GM19328 (cell line): Measurements from ENCODE around the gene TECTA.
"Not testable (repeated sequence)": the region's sequence is repeated elsewhere in the genome, so short reads cannot be mapped to it uniquely, and the experiment has no call there.

Source experiments
- ATAC-seq: cut with Tn5 transposase; IDR thresholded peaks from one replicate; pipeline ENCODE4 v1.9.1; 2021; ENCODE audit warnings: mild to moderate bottlenecking, moderate library complexity; ENCODE audit not compliant: unreplicated experiment

Gene TECTA

DNA sequence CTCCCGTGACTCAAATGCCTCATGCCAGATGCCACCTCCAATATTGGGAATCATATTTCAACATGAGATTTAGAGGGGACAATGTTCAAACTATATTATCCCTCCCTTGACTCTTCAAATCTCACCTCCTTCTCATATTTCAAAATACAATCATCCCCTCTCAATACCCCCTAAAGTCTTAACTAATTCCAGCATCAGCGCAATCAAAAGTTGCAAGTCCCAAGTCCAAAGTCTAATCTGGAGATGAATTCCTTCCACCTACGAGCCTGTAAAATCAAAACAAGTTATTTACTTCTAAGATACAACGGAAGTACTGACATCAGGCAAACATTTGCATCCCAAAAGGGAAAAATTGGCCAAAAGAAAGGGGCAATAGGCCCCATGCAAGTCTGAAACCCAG lies 124.3 kb downstream of the TECTA start:
- no peak for ATAC-seq

DNA sequence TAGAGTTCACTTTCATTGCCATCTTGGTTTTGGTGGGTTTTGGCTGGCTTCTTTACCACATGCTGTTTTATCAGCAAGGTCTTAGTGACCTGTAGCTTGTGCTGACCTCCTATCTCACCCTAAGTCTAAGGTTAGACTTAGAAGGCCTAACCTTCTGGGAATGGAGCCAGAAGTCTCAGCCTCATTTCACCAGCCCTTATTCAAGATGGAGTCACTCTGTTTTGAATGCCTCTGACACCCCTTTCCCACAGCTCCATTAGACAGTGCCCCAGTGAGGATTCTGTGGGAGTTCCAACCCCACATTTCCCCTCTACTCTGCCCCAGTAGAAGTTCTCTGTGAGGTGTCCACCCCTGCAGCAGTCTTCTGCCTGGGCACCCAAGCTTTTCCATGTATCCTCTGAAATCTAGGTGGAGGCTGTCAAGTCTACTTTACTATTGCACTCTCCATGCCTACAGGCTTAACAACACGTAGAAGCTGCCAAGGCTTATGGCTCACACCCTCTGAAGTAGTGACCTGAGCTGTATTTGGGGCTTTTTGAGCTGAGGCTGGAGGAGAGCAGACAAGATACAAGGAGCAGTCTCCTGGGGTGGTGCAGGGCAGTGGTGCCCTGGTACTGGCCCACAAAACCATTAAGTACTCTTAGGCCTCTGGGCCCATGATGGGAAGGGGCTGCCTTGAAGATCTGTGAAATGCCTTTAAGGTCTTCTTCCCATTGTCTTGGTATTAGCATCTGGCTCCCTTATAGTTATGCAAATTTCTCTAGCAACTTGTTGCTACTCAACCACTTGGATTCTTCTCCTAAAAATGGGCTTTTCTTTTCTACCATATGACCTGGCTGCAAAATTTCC lies 125.6 kb downstream of the TECTA start:
- no peak for ATAC-seq

DNA sequence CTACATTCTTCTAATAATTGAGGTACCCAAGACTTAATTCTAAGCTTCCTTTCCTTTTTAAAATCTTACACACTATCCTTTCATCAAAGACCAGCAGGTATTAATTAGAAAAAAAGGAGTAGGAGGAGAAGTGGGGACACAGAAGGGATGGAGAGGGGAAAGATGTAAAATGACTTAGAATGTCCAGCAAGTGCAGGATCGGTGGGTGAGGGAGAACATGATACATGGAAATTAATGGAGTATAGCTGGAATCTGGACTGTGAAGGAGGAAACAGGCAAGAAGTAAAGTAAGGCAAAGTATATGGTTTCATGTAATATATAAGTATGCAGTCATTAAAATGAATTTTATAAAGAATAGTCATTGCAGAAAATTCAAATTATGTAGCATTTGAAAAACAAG lies 127.8 kb downstream of the TECTA start:
- ATAC-seq: no peak

GRCh38 chr11:121229495-121230215 lies 128.6 kb downstream of the TECTA start:
- ATAC-seq: no peak

GRCh38 chr11:121231576-121232278 lies 130.7 kb downstream of the TECTA start:
- ATAC-seq: no peak

DNA sequence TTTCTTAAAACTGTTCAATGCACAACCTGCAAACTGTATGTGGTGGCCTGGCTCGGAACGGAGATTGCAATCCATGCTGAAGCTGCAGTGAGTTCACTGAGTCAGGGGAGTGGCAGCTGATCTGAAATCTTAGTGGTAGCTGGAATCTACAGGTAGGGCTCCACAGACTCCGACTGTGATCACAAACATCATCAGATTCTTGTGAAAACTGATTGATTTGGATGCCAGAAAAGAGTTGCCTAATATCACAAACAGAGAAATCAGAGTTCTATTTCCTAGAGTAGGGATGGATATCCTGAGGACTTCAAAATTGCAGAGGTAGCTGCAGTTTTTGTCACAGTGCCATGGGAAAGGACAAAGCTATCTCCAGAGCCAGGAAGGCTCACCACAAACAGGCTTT lies 134.0 kb downstream of the TECTA start:
- ATAC-seq: no peak

DNA sequence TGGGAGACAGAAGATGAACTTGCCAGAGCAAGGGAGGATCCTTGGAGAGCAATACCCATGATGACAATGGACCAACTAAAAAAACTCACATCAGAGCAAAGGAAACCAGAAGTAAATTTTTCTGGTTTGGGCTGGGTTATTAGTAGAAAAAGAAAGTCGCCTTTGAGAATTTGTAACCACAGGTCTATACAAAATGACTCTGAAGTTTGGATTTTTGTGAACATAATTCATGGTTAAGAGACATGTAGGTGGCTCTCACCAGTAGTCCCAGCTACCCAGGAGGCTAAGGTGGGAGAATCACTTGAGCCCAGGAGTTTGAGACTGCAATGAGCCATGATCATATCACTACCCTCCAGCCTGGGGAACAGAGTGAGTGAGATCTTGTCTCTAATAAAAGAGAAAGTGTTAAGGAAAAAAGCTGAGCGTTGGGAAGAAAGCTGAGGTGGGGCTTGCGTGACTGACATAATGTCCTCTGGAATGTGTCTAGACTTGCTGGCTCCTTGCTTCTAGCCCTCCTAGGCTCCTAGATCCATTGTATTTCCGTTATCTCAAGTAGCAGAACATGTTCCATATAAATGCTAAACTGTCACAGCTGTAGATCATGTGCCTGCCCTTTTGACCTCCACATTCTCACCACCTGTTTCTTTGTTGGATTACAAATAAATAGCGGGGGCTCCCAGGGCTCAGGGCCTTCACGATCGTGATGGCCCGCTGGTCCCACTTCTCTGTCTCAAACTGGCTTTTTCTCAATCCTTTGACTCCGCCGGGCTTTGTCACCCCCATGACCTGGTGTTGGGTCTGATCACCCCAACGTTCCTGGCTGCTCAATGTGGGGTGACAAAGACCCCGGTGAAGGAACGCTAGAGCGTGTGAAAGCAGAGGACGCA lies 135.3 kb downstream of the TECTA start:
- no peak for ATAC-seq

GRCh38 chr11:121237247-121237646 lies 136.2 kb downstream of the TECTA start:
- not testable (repeated sequence) for ATAC-seq

GRCh38 chr11:121237686-121238658 lies 136.9 kb downstream of the TECTA start:
- no peak for ATAC-seq

GRCh38 chr11:121238956-121239355 lies 137.9 kb downstream of the TECTA start:
- ATAC-seq: no peak

GRCh38 chr11:121240001-121240400 lies 139.0 kb downstream of the TECTA start:
- ATAC-seq: not testable (repeated sequence)

DNA sequence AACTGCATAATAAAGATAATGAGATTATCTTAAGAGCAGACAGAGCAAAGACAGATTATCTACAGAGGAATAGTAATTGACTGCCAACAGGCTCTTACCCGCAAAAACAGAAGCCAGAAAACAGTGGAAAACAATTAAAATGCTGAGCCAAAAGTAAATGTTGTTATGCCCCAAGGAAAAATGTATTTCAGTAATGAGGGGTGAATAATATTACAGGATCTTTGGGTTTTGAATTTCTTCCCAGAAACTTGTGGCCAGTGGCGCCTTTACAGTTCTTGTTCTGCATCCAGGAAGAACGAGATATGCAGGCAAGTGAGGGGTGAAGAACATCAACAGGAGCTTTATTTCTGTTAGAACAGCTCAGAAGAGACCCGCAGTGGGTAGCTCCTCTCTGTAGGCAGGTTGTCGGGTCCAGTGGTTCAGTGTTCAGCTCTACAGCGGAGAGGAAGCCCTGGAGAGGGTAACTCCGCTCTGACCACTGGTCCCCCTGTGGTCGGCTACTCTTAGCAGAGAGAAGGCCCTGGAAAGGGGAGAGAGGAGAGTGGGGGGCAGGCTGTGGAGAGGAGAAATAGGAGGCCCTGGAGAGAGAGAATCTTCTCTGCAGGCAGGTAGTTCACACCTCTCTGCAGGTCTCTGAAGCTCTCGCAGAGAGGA lies 139.7 kb downstream of the TECTA start:
- no peak for ATAC-seq
